H1 (cell line): ENCODE data around the gene SEMA3D. TPM values are rescaled to one million over a fixed set of nuclear protein-coding genes. Genes with fewer than 3 reads are reported as not detected.

Source experiments
- CTCF ChIA-PET: fragments of 300-600 bp; sonication (Branson Sonifier 250); formaldehyde crosslinking; loops from one replicate; lab custom pipeline; 2021; ENCODE audit not compliant: partially characterized antibody; lab: Charles Lee
- POLR2A ChIA-PET: fragments of 300-600 bp; sonication (Branson Sonifier 250); formaldehyde crosslinking; loops from one replicate; lab custom pipeline; 2021; ENCODE audit warnings: inconsistent platforms; ENCODE audit not compliant: partially characterized antibody; lab: Charles Lee
- DNase-seq, 2 experiments: peaks; one replicate each; pipeline versions ENCODE4 v3.0.0 to v3.0.0-alpha.2; 2010 to 2022; ENCODE audit warnings: low spot score in 2 of 2, low read depth in 1 of 2, mixed read lengths in 1 of 2
- FAIRE-seq: peaks from 2 replicates; lab custom pipeline; 2011; peaks lifted over from hg19 to GRCh38; lab: Jason Lieb, UNC
- H2AFZ ChIP-seq: 2 replicates; pipeline ENCODE4 v1.8.1; 2012; ENCODE audit warnings: low read length, inconsistent platforms
- H2AK5ac ChIP-seq: 2 replicates; pipeline ENCODE4 v1.6.1; 2013; ENCODE audit warnings: low read depth, low read length
- H2BK120ac ChIP-seq: replicated peaks from 2 replicates; pipeline ENCODE3; 2013; ENCODE audit warnings: low read depth, low read length, inconsistent platforms
- H2BK12ac ChIP-seq: 2 replicates; pipeline ENCODE4 v1.6.1; 2013; ENCODE audit warnings: low read depth, low read length
- H2BK15ac ChIP-seq: 2 replicates; pipeline ENCODE4 v1.6.1; 2013; ENCODE audit warnings: low read length
- H2BK20ac ChIP-seq: 2 replicates; pipeline ENCODE4 v1.6.1; 2013; ENCODE audit warnings: low read length
- H2BK5ac ChIP-seq: 2 replicates; pipeline ENCODE4 v1.6.1; 2013; ENCODE audit warnings: low read depth, low read length
- H3K14ac ChIP-seq: 2 replicates; pipeline ENCODE4 v1.6.1; 2013; ENCODE audit warnings: inconsistent platforms; ENCODE audit not compliant: insufficient read length
- H3K18ac ChIP-seq: 2 replicates; pipeline ENCODE4 v1.6.1; 2013; ENCODE audit warnings: low read length; ENCODE audit errors: extremely low read depth
- H3K23ac ChIP-seq: 2 replicates; pipeline ENCODE4 v1.6.1; 2013; ENCODE audit warnings: inconsistent platforms; ENCODE audit not compliant: insufficient read length
- H3K23me2 ChIP-seq: 2 replicates; pipeline ENCODE4 v1.6.1; 2013; ENCODE audit warnings: low read depth, low read length
- H3K27ac ChIP-seq: 2 replicates; pipeline ENCODE4 v1.6.1; 2011; ENCODE audit warnings: low read depth, low read length, inconsistent platforms
- H3K27me3 ChIP-seq, 4 experiments: replicated peaks in 1 of 4; 1 replicate in 1 of 4; 2 replicates in 3 of 4; pipeline versions ENCODE4 v1.6.1 to v1.8.1; 2011 to 2013; ENCODE audit warnings: low read length in 3 of 4, mild to moderate bottlenecking in 3 of 4, inconsistent platforms in 2 of 4, mixed read lengths in 2 of 4, moderate library complexity in 1 of 4; ENCODE audit not compliant: control insufficient read depth in 3 of 4, insufficient read depth in 3 of 4; ENCODE audit errors: extremely low read depth in 1 of 4
- H3K36me3 ChIP-seq, 4 experiments: 2 replicates each; pipeline versions ENCODE4 v1.6.1 to v1.8.1; 2011 to 2013; ENCODE audit warnings: mild to moderate bottlenecking in 4 of 4, low read length in 3 of 4, moderate library complexity in 2 of 4, control low read depth in 1 of 4, inconsistent platforms in 1 of 4; ENCODE audit not compliant: insufficient read depth in 4 of 4, control insufficient read depth in 2 of 4
- H3K4ac ChIP-seq: replicated peaks from 2 replicates; pipeline ENCODE3; 2013; ENCODE audit warnings: low read length, low read depth, mixed read lengths, inconsistent platforms; ENCODE audit not compliant: insufficient read length
- H3K4me1 ChIP-seq, 4 experiments: replicated peaks in 1 of 4; 1 replicate in 1 of 4; 2 replicates in 3 of 4; pipeline versions ENCODE4 v1.6.1 to v1.8.1; 2011 to 2013; ENCODE audit warnings: low read length in 3 of 4, inconsistent platforms in 2 of 4, mixed read lengths in 1 of 4; ENCODE audit not compliant: insufficient read depth in 4 of 4, control insufficient read depth in 3 of 4
- H3K4me2 ChIP-seq, 2 experiments: 2 replicates each; pipeline versions ENCODE4 v1.6.1 to v1.8.1; 2011 to 2013; ENCODE audit warnings: low read depth in 2 of 2, low read length in 2 of 2, control low read depth in 1 of 2, inconsistent platforms in 1 of 2, mild to moderate bottlenecking in 1 of 2; ENCODE audit not compliant: insufficient read depth in 1 of 2
- H3K4me3 ChIP-seq, 4 experiments: fragments of 200-600, 300-600 bp in 1 of 4; sonication (generic), shearing (Covaris generic), sonication (Bioruptor Twin) in 1 of 4; 2 replicates each; pipeline versions ENCODE4 v1.5.1 to v1.8.1; 2011 to 2016; ENCODE audit warnings: low read length in 4 of 4, low read depth in 3 of 4, control low read depth in 2 of 4, inconsistent platforms in 2 of 4, mild to moderate bottlenecking in 2 of 4, mixed read lengths in 1 of 4, moderate library complexity in 1 of 4; ENCODE audit not compliant: insufficient read depth in 2 of 4; ENCODE audit errors: extremely low read depth in 1 of 4
- H3K56ac ChIP-seq: replicated peaks from 2 replicates; pipeline ENCODE3; 2013; ENCODE audit warnings: low read depth, mild to moderate bottlenecking, mixed read lengths, low read length, inconsistent platforms; ENCODE audit not compliant: insufficient read length
- H3K79me1 ChIP-seq: 2 replicates; pipeline ENCODE4 v1.6.1; 2013; ENCODE audit warnings: low read depth, low read length, control low read depth
- H3K79me2 ChIP-seq, 2 experiments: 2 replicates each; pipeline versions ENCODE4 v1.6.1 to v1.8.1; 2012 to 2013; ENCODE audit warnings: low read length in 2 of 2, mild to moderate bottlenecking in 2 of 2, inconsistent platforms in 1 of 2; ENCODE audit not compliant: insufficient read depth in 2 of 2, control insufficient read depth in 1 of 2
- H3K9ac ChIP-seq, 4 experiments: replicated peaks in 1 of 4; 1 replicate in 1 of 4; 2 replicates in 3 of 4; pipeline versions ENCODE4 v1.6.1 to v1.8.1; 2011 to 2013; ENCODE audit warnings: low read depth in 3 of 4, low read length in 3 of 4, control low read depth in 2 of 4, mild to moderate bottlenecking in 2 of 4, moderate library complexity in 2 of 4, inconsistent platforms in 1 of 4; ENCODE audit errors: extremely low read depth in 1 of 4
- H3K9me3 ChIP-seq, 2 experiments: 2 replicates each; pipeline versions ENCODE4 v1.6.1 to v1.8.1; 2012 to 2013; ENCODE audit warnings: mild to moderate bottlenecking in 2 of 2, moderate library complexity in 2 of 2, control low read depth in 1 of 2, inconsistent platforms in 1 of 2, low read depth in 1 of 2, low read length in 1 of 2, mixed read lengths in 1 of 2; ENCODE audit not compliant: insufficient read depth in 2 of 2
- H4K20me1 ChIP-seq, 2 experiments: replicated peaks in 1 of 2; 2 replicates each; pipeline versions ENCODE3 to v1.8.1; 2011 to 2013; ENCODE audit warnings: inconsistent platforms in 2 of 2, low read length in 2 of 2, mild to moderate bottlenecking in 1 of 2; ENCODE audit not compliant: insufficient read depth in 2 of 2, control insufficient read depth in 1 of 2
- H4K5ac ChIP-seq: 2 replicates; pipeline ENCODE4 v1.6.1; 2013; ENCODE audit warnings: low read length, low read depth, mixed read lengths, inconsistent platforms; ENCODE audit not compliant: insufficient read length
- H4K8ac ChIP-seq: 2 replicates; pipeline ENCODE4 v1.8.0; 2013; ENCODE audit warnings: mild to moderate bottlenecking, moderate library complexity, low read length, inconsistent platforms; ENCODE audit not compliant: insufficient read depth; ENCODE audit errors: extremely low read depth
- H4K91ac ChIP-seq: replicated peaks from 2 replicates; pipeline ENCODE3; 2013; ENCODE audit warnings: low read length, mixed read lengths, inconsistent platforms; ENCODE audit not compliant: insufficient read length
- BCL11A ChIP-seq, 2 experiments: IDR thresholded peaks; one replicate each; pipeline ENCODE4 v1.6.1; 2011; ENCODE audit warnings: low read depth in 2 of 2, low read length in 2 of 2, mild to moderate bottlenecking in 2 of 2
- CTCF ChIP-seq, 3 experiments: IDR thresholded peaks; 1 replicate in 2 of 3; 2 replicates in 1 of 3; pipeline versions ENCODE4 v1.5.1 to v1.6.1; 2011; ENCODE audit warnings: low read length in 3 of 3, mild to moderate bottlenecking in 3 of 3, inconsistent platforms in 2 of 3, low read depth in 1 of 3, moderate library complexity in 1 of 3; ENCODE audit not compliant: insufficient read depth in 1 of 3; ENCODE audit errors: control extremely low read depth in 1 of 3
- FOSL1 ChIP-seq: IDR thresholded peaks from 2 replicates; pipeline ENCODE4 v1.6.1; 2011; ENCODE audit warnings: mild to moderate bottlenecking, low read depth, low read length, moderate library complexity; ENCODE audit not compliant: insufficient read depth
- JUND ChIP-seq: IDR thresholded peaks from 2 replicates; pipeline ENCODE4 v1.6.1; 2011; ENCODE audit warnings: mild to moderate bottlenecking, improper control_type of control experiment, low read length
- RAD21 ChIP-seq, 2 experiments: IDR thresholded peaks in 1 of 2; conservative IDR thresholded peaks in 1 of 2; 2 replicates each; pipeline ENCODE4 v1.6.1; 2011; ENCODE audit warnings: low read depth in 2 of 2, low read length in 2 of 2, improper control_type of control experiment in 1 of 2, inconsistent platforms in 1 of 2, mild to moderate bottlenecking in 1 of 2, moderate library complexity in 1 of 2
- TCF12 ChIP-seq: IDR thresholded peaks from 2 replicates; pipeline ENCODE4 v1.6.1; 2011; ENCODE audit warnings: low read depth, mild to moderate bottlenecking, low read length
- WGBS, 2 experiments: shearing (Covaris generic) in 1 of 2; methylation state at CpG; one replicate each; pipeline versions ENCODE4 v1.1.6 to v1.1.7; 2013 to 2015; ENCODE audit warnings: low lambda C conversion rate in 2 of 2, mixed read lengths in 2 of 2, inconsistent platforms in 1 of 2, low coverage in 1 of 2, missing lambda C conversion rate in 1 of 2; ENCODE audit not compliant: insufficient replicate concordance in 2 of 2, insufficient coverage in 1 of 2, insufficient read length in 1 of 2; ENCODE audit errors: extremely low coverage in 1 of 2, missing lambda C conversion rate in 1 of 2; 5-methylcytosine and 5-hydroxymethylcytosine counted together
- polyA plus RNA-seq, 7 experiments: library from polyadenylated mRNA; depleted of rRNA in 3 of 7; stranded (reverse) in 5 of 7; unstranded in 2 of 7; fragments of >200 nt in 5 of 7; fragments of 200-250 nt in 2 of 7; gene quantifications; 1 replicate in 5 of 7; 2 replicates in 1 of 7; 4 replicates in 1 of 7; pipeline versions ENCODE4 v1.2.1 to v1.2.3, GENCODE V29; 2011 to 2013; ENCODE audit warnings: missing spikeins in 2 of 7, mixed read lengths in 2 of 7
- total RNA-seq: library from RNA; stranded (reverse); fragmentation: NEBNext Ultra II Directional; extraction: Animal tissue kit (Norgen Biotek cat#: 25700); gene quantifications from 2 replicates; pipeline ENCODE4 v1.2.1, GENCODE V29; 2021

The SEMA3D gene
- total and polyA plus RNA-seq, 2 of the 8 experiments (the other 6 are each of a cell fraction or from before 2014, with no cell fraction given) = 1.6 to 3.5 TPM

- TF ChIP-seq FOSL1 (no peak), CTCF (IDR thresholded peaks at IDR 0.05; ENCODE audit: control extremely low read depth in 1 of 3, insufficient read depth in 1 of 3, low read depth in 1 of 3, low read length in 3 of 3) (peak in 1 of 3 experiments; percentile 17; a peak in 1 of 4 replicates), JUND (no peak), BCL11A (IDR thresholded peaks at IDR 0.05; ENCODE audit: low read depth in 2 of 2, low read length in 2 of 2) (no peak), TCF12 (no peak), RAD21 (IDR thresholded peaks at IDR 0.05 in 1 of 2, conservative IDR thresholded peaks at IDR 0.05 in 1 of 2; ENCODE audit: low read depth in 2 of 2, low read length in 2 of 2) (0 out of 4 replicates have a peak, but pooled peaks of 1 of the 2 experiments have one; percentile 5)
- no peak overlapping the region for H2AFZ ChIP-seq
- ChIA-PET POLR2A (no interaction called here), CTCF (interaction anchor here (0.6 kb wide), 1 partner anchor 9 kb away, joined by 3 read pairs; no protein-coding TSS in a partner anchor)
- H3K9me3 ChIP-seq = no peaks in the 10 kb centered on the region
- no peak for FAIRE-seq
- H2BK5ac ChIP-seq = no peak overlapping the region
- H3K56ac ChIP-seq = no peak overlapping the region
- no peak overlapping the region for H3K4ac ChIP-seq
- H3K4me2 ChIP-seq = no peak overlapping the region
- no peaks in the 10 kb centered on the region for H3K79me2 ChIP-seq
- H4K20me1 ChIP-seq = no peaks in the 10 kb centered on the region
- H2BK20ac ChIP-seq = no peak overlapping the region
- no peak overlapping the region for H3K14ac ChIP-seq
- H3K18ac ChIP-seq = no peak overlapping the region
- no peak overlapping the region for H3K23ac ChIP-seq
- H3K79me1 ChIP-seq = no peaks in the 10 kb centered on the region
- H4K5ac ChIP-seq = no peak overlapping the region
- no peak overlapping the region for H4K91ac ChIP-seq
- no peak overlapping the region for H3K4me3 ChIP-seq
- no peaks in the 10 kb centered on the region for H3K23me2 ChIP-seq
- no peak overlapping the region for H2AK5ac ChIP-seq
- H3K27me3 ChIP-seq = peaks cover 0 to 1% (median 0%) of the 10 kb centered on the region in 4 experiments; a peak in 1 of 7 replicates
- no peak overlapping the region for H3K27ac ChIP-seq
- no peak overlapping the region for H2BK15ac ChIP-seq
- no peaks in the 10 kb centered on the region for H3K36me3 ChIP-seq
- DNase-seq = no peak
- WGBS, 2 experiments = 91% methylated on average over 4 of the region's 4 CpGs; no CpG with 5 or more reads in 1 of the 2 experiments
- H2BK120ac ChIP-seq = no peak overlapping the region
- H2BK12ac ChIP-seq = no peak overlapping the region
- no peak overlapping the region for H3K9ac ChIP-seq
- H3K4me1 ChIP-seq = no peaks in the 10 kb centered on the region
- H4K8ac ChIP-seq = no peak overlapping the region
Observed at GRCh38 chr7:85125176-85125575, 61.7 kb downstream of the SEMA3D start.
